ENCODE results near the gene HLTF.
"Not testable (repeated sequence)": the region's sequence is repeated elsewhere in the genome, so short reads cannot be mapped to it uniquely, and the experiment has no call there.

HLTF gene

GRCh38 chr3:148992027-148992634 is 94.2 kb downstream of the HLTF start:
- peak in 21 of 56 donors; percentile 8 to 53 (median 34) for DNase-seq

- DNase-seq: peak; percentile 19 to 86 (median 64)
Measured at GRCh38 chr3:148991219-148992026, 94.9 kb downstream of the HLTF start, which contains the start of gene GYG1. GYG1 (plus strand) TSS chr3:148991540; CDS start chr3:148991641, 101 bp downstream.

GRCh38 chr3:148990236-148990635 is 96.1 kb downstream of the HLTF start:
- no peak for DNase-seq

GRCh38 chr3:148987551-148987950 is 98.8 kb downstream of the HLTF start:
- not testable (repeated sequence) for DNase-seq

GRCh38 chr3:148981273-148981672 is 105.1 kb downstream of the HLTF start:
- DNase-seq: no peak
